A549 (cell line): Measurements from ENCODE around the gene COQ5.

Experiments used
- CTCF ChIP-seq: fragments of >200 bp; sonication (Bioruptor Twin); formaldehyde crosslinking; IDR thresholded peaks from 3 replicates; pipeline ENCODE4 v1.5.1; 2016
- E2F6 ChIP-seq: IDR thresholded peaks from 2 replicates; pipeline ENCODE4 v1.6.1; 2012; ENCODE audit warnings: low read depth, borderline replicate concordance
- EP300 ChIP-seq, 2 experiments: fragments of >200 bp; sonication (Bioruptor Twin); formaldehyde crosslinking; IDR thresholded peaks; 2 replicates in 1 of 2; 3 replicates in 1 of 2; pipeline ENCODE4 v1.6.1; 2016 to 2017
- HOXA7 ChIP-seq: fragments of 250-450 bp; sonication (Bioruptor Pico); IDR thresholded peaks from 2 replicates; pipeline ENCODE4 v1.5.0; 2020; ENCODE audit warnings: mild to moderate bottlenecking, moderate library complexity
- JUN ChIP-seq, 2 experiments: fragments of >200 bp; sonication (Bioruptor Twin); formaldehyde crosslinking; IDR thresholded peaks; 2 replicates in 1 of 2; 3 replicates in 1 of 2; pipeline ENCODE4 v1.6.1; 2016 to 2017
- KDM5A ChIP-seq: fragments of 200-600 bp; sonication (generic); IDR thresholded peaks from 2 replicates; pipeline ENCODE4 v1.6.1; 2016; ENCODE audit warnings: antibody characterized with exemption, mild to moderate bottlenecking
- PBX3 ChIP-seq: IDR thresholded peaks from 2 replicates; pipeline ENCODE4 v1.6.1; 2012
- PHF8 ChIP-seq: fragments of 200-600 bp; sonication (generic); IDR thresholded peaks from 2 replicates; pipeline ENCODE4 v1.6.1; 2016; ENCODE audit warnings: low read depth, mild to moderate bottlenecking, antibody characterized with exemption, moderate library complexity, borderline replicate concordance
- POLR2A ChIP-seq: IDR thresholded peaks from 2 replicates; pipeline ENCODE4 v1.6.1; 2012; ENCODE audit warnings: mild to moderate bottlenecking, low read length
- RAD21 ChIP-seq, 2 experiments: fragments of >200 bp in 1 of 2; sonication (Bioruptor Twin) in 1 of 2; formaldehyde crosslinking in 1 of 2; IDR thresholded peaks in 1 of 2; conservative IDR thresholded peaks in 1 of 2; 2 replicates in 1 of 2; 3 replicates in 1 of 2; pipeline ENCODE4 v1.6.1; 2012 to 2018; ENCODE audit warnings: inconsistent platforms in 1 of 2
- RCOR1 ChIP-seq: fragments of 150-350 bp; IDR thresholded peaks from 2 replicates; pipeline ENCODE4 v1.6.1; 2014; ENCODE audit warnings: antibody characterized with exemption, low read length, low read depth

GRCh38 chr12:120463712-120464111, 65.2 kb downstream of the COQ5 start:
- TF ChIP-seq HOXA7 (CRISPR knock-in tag), result no peak
- TF ChIP-seq CTCF, result no peak
- TF ChIP-seq RAD21 (conservative IDR thresholded peaks at IDR 0.05 in 1 of 2, IDR thresholded peaks at IDR 0.05 in 1 of 2), result no peak
- no peak for TF ChIP-seq KDM5A
- no peak for TF ChIP-seq RCOR1
- TF ChIP-seq POLR2A, result no peak
- no peak for TF ChIP-seq JUN (IDR thresholded peaks at IDR 0.05)
- no peak for TF ChIP-seq PBX3
- TF ChIP-seq PHF8, result no peak
- no peak for TF ChIP-seq EP300 (IDR thresholded peaks at IDR 0.05)
- no peak for TF ChIP-seq E2F6
